Testis (tissue), 3 donors: ENCODE results near the gene TSC22D3. TPM values are rescaled to one million over a fixed set of nuclear protein-coding genes. Genes with fewer than 3 reads are reported as not detected.

Experiments
- DNase-seq: peaks from one replicate; pipeline ENCODE4 v3.0.0-alpha.2; 2019
- H3K27ac ChIP-seq, 2 donors: fragments of 200-600 bp; sonication (generic); one replicate each; pipeline ENCODE4 v1.5.1; 2019
- H3K27me3 ChIP-seq: fragments of 200-600 bp; sonication (generic); one replicate; pipeline ENCODE4 v1.5.1; 2019
- H3K36me3 ChIP-seq: fragments of 200-600 bp; sonication (generic); one replicate; pipeline ENCODE4 v1.5.1; 2017; ENCODE audit warnings: low read depth; ENCODE audit errors: missing control alignments
- H3K4me1 ChIP-seq: fragments of 200-600 bp; sonication (generic); one replicate; pipeline ENCODE4 v1.5.1; 2019
- H3K4me3 ChIP-seq, 2 donors: fragments of 200-600 bp; sonication (generic); one replicate each; pipeline ENCODE4 v1.5.1; 2017 to 2019
- H3K9me3 ChIP-seq: fragments of 200-600 bp; sonication (generic); one replicate; pipeline ENCODE4 v1.5.1; 2017
- CTCF ChIP-seq, 3 experiments: fragments of 450-650 bp in 2 of 3; fragments of 200-600 bp in 1 of 3; sonication (generic) in 1 of 3; IDR thresholded peaks; one replicate each; pipeline ENCODE4 v1.5.1; 2016 to 2019; ENCODE audit warnings: antibody characterized with exemption in 3 of 3, mild to moderate bottlenecking in 2 of 3, moderate library complexity in 1 of 3
- POLR2A ChIP-seq: fragments of 450-650 bp; IDR thresholded peaks from one replicate; pipeline ENCODE4 v1.6.1; 2017; ENCODE audit warnings: antibody characterized with exemption, mild to moderate bottlenecking, moderate library complexity
- WGBS, 2 donors: methylation state at CpG; one replicate each; pipeline ENCODE4 v1.1.5; 2018; 5-methylcytosine and 5-hydroxymethylcytosine counted together
- intact Hi-C: fragments of 100-400 bp; cut with DNase I; formaldehyde crosslinking; loops from one replicate; pipeline ENCODE4 v1.15.1; 2023; ENCODE audit warnings: low total_unique reads
- polyA plus RNA-seq: library from polyadenylated mRNA; stranded (reverse); fragments of 350-450 nt; fragmentation: Illumina TruSeq; extraction: RNeasy Lipid Tissue Mini Kit (QIAGEN cat#74804); gene quantifications from one replicate; pipeline ENCODE4 v1.2.3, GENCODE V29; 2014; ENCODE audit warnings: low read depth, low replicate concordance; ENCODE audit not compliant: insufficient read depth
- total RNA-seq, 2 donors: library from RNA; depleted of rRNA; stranded (reverse); fragments of >200 nt; gene quantifications; one replicate each; pipeline ENCODE4 v1.2.3, GENCODE V29; 2016

The TSC22D3 gene
- total and polyA plus RNA-seq, 3 donors from 2014 or later = 65.5 to 123 (median 98.4) TPM

DNA sequence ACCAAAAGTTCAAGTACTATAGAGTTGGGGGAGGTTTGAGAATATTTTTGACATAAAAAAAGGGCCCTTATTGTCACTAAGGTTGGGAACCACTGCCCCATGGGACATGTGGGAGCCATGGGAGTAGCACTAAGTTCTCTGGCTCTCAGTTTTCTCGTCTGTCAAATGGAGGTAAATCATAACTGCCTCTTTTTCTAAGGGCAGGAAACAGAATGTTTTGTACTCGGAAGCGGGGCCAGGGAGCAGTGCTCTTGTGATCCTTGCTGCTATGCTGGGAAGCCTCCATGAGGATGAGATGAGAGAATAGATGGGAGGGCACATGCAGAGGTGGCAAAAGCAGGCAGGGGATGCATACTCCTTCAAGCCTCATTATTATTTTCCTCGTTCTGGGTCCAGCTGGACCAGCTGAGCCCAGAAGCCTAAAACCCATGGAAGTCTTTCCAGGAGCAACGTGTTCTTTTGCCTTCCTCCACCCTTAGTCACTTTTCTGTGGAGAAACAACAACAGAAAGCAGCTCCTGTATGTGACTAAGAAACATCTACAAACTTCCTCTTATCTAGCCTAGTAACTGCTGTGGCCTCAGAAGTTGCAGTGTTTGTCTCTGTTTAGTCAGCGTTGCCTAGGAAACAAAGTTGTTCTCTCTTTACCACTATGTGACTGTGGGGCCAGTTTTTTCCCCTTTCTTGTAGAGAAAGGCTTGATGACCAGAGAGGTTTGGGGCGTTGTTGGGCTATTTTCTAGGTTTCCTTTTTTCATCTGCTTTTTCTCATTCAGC is 64.8 kb downstream of the TSC22D3 start:
- WGBS, 2 donors = 20% methylated on average over 6 to 7 of the region's 7 CpGs
- Histone ChIP-seq H3K4me1 (peaks cover 11% of the 10 kb centered on the region), H3K4me3 (no peak overlapping the region), H3K9me3 (no peaks in the 10 kb centered on the region), H3K27me3 (no peaks in the 10 kb centered on the region), H3K36me3 (no peaks in the 10 kb centered on the region), H3K27ac (peak overlapping the region; percentile 24 to 88)
- DNase-seq = peak; percentile 64
- no peak for TF ChIP-seq POLR2A
- TF ChIP-seq CTCF (IDR thresholded peaks at IDR 0.05) = no peak
- intact Hi-C loops = loop anchor here (10.0 kb wide), 1 partner anchor 64 kb away; the partner anchor contains the start of genes NCBP2L and TSC22D3

- Histone ChIP-seq H3K9me3 (no peaks in the 10 kb centered on the region), H3K4me1 (peaks cover 11% of the 10 kb centered on the region), H3K27me3 (no peaks in the 10 kb centered on the region), H3K36me3 (no peaks in the 10 kb centered on the region), H3K4me3 (no peak overlapping the region), H3K27ac (no peak overlapping the region)
- WGBS, 2 donors = 88 to 98% methylated on average over 6 of the region's 6 CpGs
- TF ChIP-seq POLR2A = no peak
- no peak for TF ChIP-seq CTCF (IDR thresholded peaks at IDR 0.05)
- no peak for DNase-seq
- intact Hi-C loops = no loop called here
Observed at GRCh38 chrX:107709266-107709806, 66.3 kb downstream of the TSC22D3 start.

DNA sequence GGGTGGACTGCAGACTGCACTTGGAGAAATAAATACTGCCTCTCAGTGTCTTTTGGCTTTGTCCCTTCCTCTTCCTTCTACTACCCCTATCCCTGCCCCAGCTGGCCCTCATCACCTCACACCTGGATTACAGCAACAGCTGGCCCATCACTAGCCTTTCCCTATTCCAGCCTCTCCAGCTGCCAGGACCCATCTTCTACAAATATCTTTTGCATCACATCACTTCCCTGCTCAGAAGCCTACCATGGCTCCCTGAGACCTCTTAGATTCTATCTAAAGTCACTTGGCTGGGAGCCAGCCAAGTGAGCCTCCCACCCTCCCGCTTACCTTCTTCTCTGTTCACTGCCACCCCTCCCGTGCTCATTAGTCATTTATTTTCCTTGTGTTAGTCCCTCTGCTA is 66.8 kb downstream of the TSC22D3 start:
- Histone ChIP-seq H3K9me3 (no peaks in the 10 kb centered on the region), H3K4me1 (peaks cover 11% of the 10 kb centered on the region), H3K27ac (no peak overlapping the region), H3K27me3 (no peaks in the 10 kb centered on the region), H3K36me3 (no peaks in the 10 kb centered on the region), H3K4me3 (no peak overlapping the region)
- DNase-seq = no peak
- intact Hi-C loops = no loop called here
- WGBS, 2 donors = 85 to 94% methylated on average over 2 of the region's 2 CpGs
- TF ChIP-seq CTCF (IDR thresholded peaks at IDR 0.05) (no peak), POLR2A (no peak)

GRCh38 chrX:107707866-107708265 is 67.7 kb downstream of the TSC22D3 start:
- DNase-seq = no peak
- TF ChIP-seq POLR2A (no peak), CTCF (IDR thresholded peaks at IDR 0.05) (no peak)
- H3K27me3 ChIP-seq = no peaks in the 10 kb centered on the region
- WGBS, 2 donors = 93 to 95% methylated on average over 7 to 9 of the region's 9 CpGs
- no peak overlapping the region for H3K4me3 ChIP-seq
- intact Hi-C loops = no loop called here
- H3K4me1 ChIP-seq = peaks cover 11% of the 10 kb centered on the region
- H3K9me3 ChIP-seq = no peaks in the 10 kb centered on the region
- no peaks in the 10 kb centered on the region for H3K36me3 ChIP-seq
- no peak overlapping the region for H3K27ac ChIP-seq
